ENCODE data around the gene CCDC136.

GRCh38 chr7:128862571-128863432, 71.0 kb downstream of the CCDC136 start, which contains the start of gene ATP6V1F:
- no peak for TF ChIP-seq CTCF (IDR thresholded peaks at IDR 0.05)
- no peak for TF ChIP-seq ZFX (IDR thresholded peaks at IDR 0.05; ENCODE audit: borderline replicate concordance)

All from 22Rv1 (cell line).